ENCODE data around the gene DPF1. TPM values are rescaled to one million over a fixed set of nuclear protein-coding genes. Genes with fewer than 3 reads are reported as not detected.

Gene DPF1
- total RNA-seq, 1 donor from 2014 or later, result 2.2 TPM

GRCh38 chr19:38165335-38165734 lies 58.7 kb downstream of the DPF1 start:
- DNase-seq (ENCODE audit: low spot score), result no peak

GRCh38 chr19:38164526-38164925 lies 59.5 kb downstream of the DPF1 start:
- DNase-seq (ENCODE audit: low spot score), result no peak

- DNase-seq (ENCODE audit: low spot score), result no peak
Measured at GRCh38 chr19:38163419-38164290, 60.4 kb downstream of the DPF1 start.

GRCh38 chr19:38162632-38163031 lies 61.4 kb downstream of the DPF1 start:
- DNase-seq (ENCODE audit: low spot score), result no peak

GRCh38 chr19:38162094-38162493 lies 61.9 kb downstream of the DPF1 start:
- DNase-seq (ENCODE audit: low spot score), result no peak

Other genes starting within 250 kb of the DPF1 start
- gene PPP1R14A, start 32.2 kb upstream of the DPF1 start, total RNA-seq (ENCODE audit: insufficient read depth, low replicate concordance), result 43.1 TPM
- gene SPINT2, start 40.4 kb upstream of the DPF1 start, total RNA-seq (ENCODE audit: insufficient read depth, low replicate concordance), result 113 TPM
- gene C19orf33, start 80.0 kb upstream of the DPF1 start, total RNA-seq (ENCODE audit: insufficient read depth, low replicate concordance), result 8.7 TPM
- 35.4 TPM for gene YIF1B, start 91.7 kb upstream of the DPF1 start, total RNA-seq (ENCODE audit: insufficient read depth, low replicate concordance)
- gene KCNK6, start 95.6 kb upstream of the DPF1 start, total RNA-seq (ENCODE audit: insufficient read depth, low replicate concordance), result 12.3 TPM
- gene CATSPERG, start 111.6 kb upstream of the DPF1 start, total RNA-seq (ENCODE audit: insufficient read depth, low replicate concordance), result 3.4 TPM
- gene PSMD8, start 150.3 kb upstream of the DPF1 start, total RNA-seq (ENCODE audit: insufficient read depth, low replicate concordance), result 147 TPM
- not detected for gene GGN, start 163.8 kb upstream of the DPF1 start, total RNA-seq (ENCODE audit: insufficient read depth, low replicate concordance)
- gene SPRED3, start 164.5 kb upstream of the DPF1 start, total RNA-seq (ENCODE audit: insufficient read depth, low replicate concordance), result not detected
- 6.7 TPM for gene FAM98C, start 178.9 kb upstream of the DPF1 start, total RNA-seq (ENCODE audit: insufficient read depth, low replicate concordance)
- gene RASGRP4, start 202.0 kb upstream of the DPF1 start, total RNA-seq (ENCODE audit: insufficient read depth, low replicate concordance), result 0.96 TPM
- gene RYR1, start 209.5 kb upstream of the DPF1 start, total RNA-seq (ENCODE audit: insufficient read depth, low replicate concordance), result 1.4 TPM

Data from umbilical cord (tissue), 2 donors.